ENCODE data around the gene SIGLEC9. TPM values are rescaled to one million over a fixed set of nuclear protein-coding genes. Genes with fewer than 3 reads are reported as not detected.

SIGLEC9 gene
- total and polyA plus RNA-seq, 10 of the 15 experiments (the other 5 are each of a cell fraction or from before 2014, with no cell fraction given), result 0.10 TPM; not detected in 9

- Histone ChIP-seq H3K4me2 (ENCODE audit: control insufficient read depth, insufficient read depth) (no peak overlapping the region), H3K36me3 (ENCODE audit: control insufficient read depth in 2 of 2, insufficient read depth in 2 of 2, low read length in 1 of 2) (peaks cover 0 to 4% of the 10 kb centered on the region in 2 experiments; a peak in 2 of 4 replicates), H3K4me1 (ENCODE audit: control insufficient read depth, insufficient read depth, low read length) (no peaks in the 10 kb centered on the region), H3K9ac (ENCODE audit: control insufficient read depth, insufficient read depth, low read length) (no peak overlapping the region), H3K4me3 (no peak overlapping the region), H3K79me2 (ENCODE audit: control insufficient read depth, insufficient read depth, low read length) (no peaks in the 10 kb centered on the region), H3K9me3 (replicated peaks; ENCODE audit: control insufficient read depth, insufficient read depth, low read length) (no peaks in the 10 kb centered on the region), H2AFZ (ENCODE audit: control insufficient read depth, low read depth, low read length) (no peak overlapping the region), H4K20me1 (ENCODE audit: control insufficient read depth, insufficient read depth) (no peaks in the 10 kb centered on the region; the same call in 1 of the 2 replicates), H3K27me3 (replicated peaks in 1 of 2; ENCODE audit: control insufficient read depth in 2 of 2, insufficient read depth in 2 of 2, low read length in 1 of 2) (no peaks in the 10 kb centered on the region), H3K27ac (ENCODE audit: control insufficient read depth, insufficient read depth) (no peak overlapping the region)
- in situ Hi-C loops (cut with MboI) (loop anchor here (10.0 kb wide), 1 partner anchor 158 kb away; no protein-coding TSS in a partner anchor), intact Hi-C loops (cut with micrococcal nuclease; ENCODE audit: unreplicated experiment) (loop anchor here (5.0 kb wide), 1 partner anchor 161 kb away; no protein-coding TSS in a partner anchor)
- DNase-seq (ENCODE audit: low read depth, low spot score), result no peak
- ChIA-PET SMC1A (ENCODE audit: uncharacterized antibody, unreplicated experiment) (no interaction called here), POLR2A (no interaction called here), RAD21 (ENCODE audit: unreplicated experiment) (no interaction called here), CTCF (no interaction called here)
- TF ChIP-seq JUND (IDR thresholded peaks at IDR 0.05; ENCODE audit: low read depth, low read length), result no peak
- TF ChIP-seq ZNF592 (IDR thresholded peaks at IDR 0.05), result no peak
- no peak for TF ChIP-seq PRDM15 (CRISPR knock-in tag; IDR thresholded peaks at IDR 0.05)
- no peak for TF ChIP-seq CBFB (IDR thresholded peaks at IDR 0.05; ENCODE audit: low read depth)
- TF ChIP-seq IKZF2 (IDR thresholded peaks at IDR 0.05), result no peak
- no peak for TF ChIP-seq NFXL1 (IDR thresholded peaks at IDR 0.05; ENCODE audit: borderline replicate concordance)
- no peak for TF ChIP-seq RFX5 (IDR thresholded peaks at IDR 0.05; ENCODE audit: low read depth, low read length)
- no peak for TF ChIP-seq ESRRA (IDR thresholded peaks at IDR 0.05; ENCODE audit: low read length)
- TF ChIP-seq RBBP5 (conservative IDR thresholded peaks at IDR 0.05), result no peak
- TF ChIP-seq NKRF (conservative IDR thresholded peaks at IDR 0.05), result no peak
- WGBS (ENCODE audit: insufficient coverage, insufficient replicate concordance, low lambda C conversion rate, missing lambda C conversion rate), result 79% methylated on average over 8 of the region's 8 CpGs
- BruUV-seq (replicated peaks), result no TSS peak
- ATAC-seq, result no peak
- no peak for FAIRE-seq
Observed at GRCh38 chr19:51093101-51093500, 31.6 kb upstream of the SIGLEC9 start.
